ENCODE data around the gene CORO2B. TPM values are rescaled to one million over a fixed set of nuclear protein-coding genes. Genes with fewer than 3 reads are reported as not detected.

The CORO2B gene
- total and polyA plus RNA-seq, 11 donors = 3.0 to 9.1 (median 5.0) TPM

DNA sequence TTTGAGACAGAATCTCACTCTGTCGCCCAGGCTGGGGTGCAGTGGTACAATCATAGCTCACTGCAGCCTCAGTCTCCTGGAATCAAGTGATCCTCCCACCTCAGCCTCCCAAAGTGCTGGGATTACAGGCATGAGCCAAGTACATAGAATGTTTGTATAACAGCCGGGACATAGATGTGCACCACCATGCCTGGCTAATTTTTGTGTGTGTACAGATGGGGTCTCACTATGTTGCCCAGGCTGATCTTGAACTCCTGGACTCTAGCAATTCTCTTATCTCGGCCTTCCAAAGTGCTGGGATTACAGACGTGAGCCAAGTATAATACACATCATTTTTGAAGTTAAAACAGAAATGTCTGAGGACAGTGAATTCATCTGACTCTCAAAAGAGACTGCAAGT is 93.5 kb downstream of the CORO2B start:
- ATAC-seq = no peak
- WGBS, 4 donors = 66 to 84% (median 70%) methylated on average over 4 of the region's 4 CpGs
- Histone ChIP-seq H3K27ac (no peak overlapping the region), H3K27me3 (no peaks in the 10 kb centered on the region), H3K4me3 (no peak overlapping the region), H3K9me3 (no peaks in the 10 kb centered on the region), H3K36me3 (no peaks in the 10 kb centered on the region), H3K4me1 (peaks cover 0 to 34% (median 10%) of the 10 kb centered on the region in 12 donors)
- intact Hi-C loops (cut with DNase I) = loop anchor here in 8 of 10 donors (2.0 to 10.0 kb wide), 9 partner anchors 80 to 367 kb away; partner anchors contain the start of gene CORO2B (in 5 of the 8)
- DNase-seq = no peak
- no peak for TF ChIP-seq POLR2A (IDR thresholded peaks at IDR 0.05)
- TF ChIP-seq, protein P1, sequence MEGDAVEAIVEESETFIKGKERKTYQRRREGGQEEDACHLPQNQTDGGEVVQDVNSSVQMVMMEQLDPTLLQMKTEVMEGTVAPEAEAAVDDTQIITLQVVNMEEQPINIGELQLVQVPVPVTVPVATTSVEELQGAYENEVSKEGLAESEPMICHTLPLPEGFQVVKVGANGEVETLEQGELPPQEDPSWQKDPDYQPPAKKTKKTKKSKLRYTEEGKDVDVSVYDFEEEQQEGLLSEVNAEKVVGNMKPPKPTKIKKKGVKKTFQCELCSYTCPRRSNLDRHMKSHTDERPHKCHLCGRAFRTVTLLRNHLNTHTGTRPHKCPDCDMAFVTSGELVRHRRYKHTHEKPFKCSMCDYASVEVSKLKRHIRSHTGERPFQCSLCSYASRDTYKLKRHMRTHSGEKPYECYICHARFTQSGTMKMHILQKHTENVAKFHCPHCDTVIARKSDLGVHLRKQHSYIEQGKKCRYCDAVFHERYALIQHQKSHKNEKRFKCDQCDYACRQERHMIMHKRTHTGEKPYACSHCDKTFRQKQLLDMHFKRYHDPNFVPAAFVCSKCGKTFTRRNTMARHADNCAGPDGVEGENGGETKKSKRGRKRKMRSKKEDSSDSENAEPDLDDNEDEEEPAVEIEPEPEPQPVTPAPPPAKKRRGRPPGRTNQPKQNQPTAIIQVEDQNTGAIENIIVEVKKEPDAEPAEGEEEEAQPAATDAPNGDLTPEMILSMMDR (IDR thresholded peaks at IDR 0.05) = no peak

DNA sequence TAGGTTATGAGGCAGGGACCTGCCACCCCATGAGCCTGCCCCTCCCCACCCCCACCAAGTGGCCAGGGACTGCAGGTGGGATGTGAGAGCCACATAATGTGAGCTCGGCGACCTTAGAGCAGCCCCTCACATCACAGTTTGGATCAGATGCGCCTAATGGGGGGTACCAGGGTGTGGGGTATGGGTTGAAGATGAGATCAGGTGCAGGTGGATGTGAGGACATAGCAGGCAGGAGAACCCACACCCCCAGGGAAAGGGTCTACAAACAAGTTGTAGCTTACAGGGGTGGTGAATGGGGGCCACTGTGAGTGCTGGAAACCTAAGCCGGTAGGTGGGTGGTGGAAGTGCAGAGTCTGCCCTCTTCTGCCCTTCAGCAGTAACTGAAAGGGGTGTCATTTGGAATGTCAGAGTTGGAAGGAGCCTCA is 94.0 kb downstream of the CORO2B start:
- WGBS, 4 donors = 79 to 85% (median 85%) methylated on average over 2 to 4 of the region's 4 CpGs
- Histone ChIP-seq H3K9me3 (no peaks in the 10 kb centered on the region), H3K27ac (no peak overlapping the region), H3K4me1 (peaks cover 0 to 34% (median 10%) of the 10 kb centered on the region in 12 donors), H3K4me3 (no peak overlapping the region), H3K36me3 (no peaks in the 10 kb centered on the region), H3K27me3 (no peaks in the 10 kb centered on the region)
- intact Hi-C loops (cut with DNase I) = loop anchor here in 8 of 10 donors (2.0 to 10.0 kb wide), 9 partner anchors 80 to 368 kb away; partner anchors contain the start of gene CORO2B (in 5 of the 8)
- TF ChIP-seq, protein P1 (IDR thresholded peaks at IDR 0.05) = peak in 3 of 12 donors; percentile 19 to 32 (median 20)
- TF ChIP-seq POLR2A (IDR thresholded peaks at IDR 0.05) = no peak
- no peak for DNase-seq
- ATAC-seq = no peak

DNA sequence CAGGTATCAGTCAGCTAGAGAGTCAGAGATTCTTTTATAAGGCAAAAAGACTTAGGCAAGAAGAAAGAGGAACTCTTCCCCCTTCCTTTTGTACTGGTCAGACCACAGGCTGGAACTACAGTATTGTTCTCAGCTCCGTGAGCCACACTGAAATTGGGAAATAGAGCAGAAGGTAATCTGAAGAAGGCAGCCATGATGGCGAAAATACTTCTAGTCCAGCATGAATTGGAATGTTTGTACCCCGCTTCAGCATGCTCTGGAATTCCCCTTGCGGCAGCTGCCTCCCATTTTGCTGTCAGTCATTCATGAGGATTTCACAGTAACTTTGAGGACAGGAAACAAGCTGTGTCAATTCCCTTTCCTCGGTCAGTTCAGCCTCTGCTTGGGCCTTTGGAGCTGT is 96.2 kb downstream of the CORO2B start:
- Histone ChIP-seq H3K36me3 (no peaks in the 10 kb centered on the region), H3K4me3 (no peak overlapping the region), H3K4me1 (peaks cover 0 to 28% (median 9%) of the 10 kb centered on the region in 12 donors), H3K27me3 (no peaks in the 10 kb centered on the region), H3K9me3 (no peaks in the 10 kb centered on the region), H3K27ac (no peak overlapping the region)
- intact Hi-C loops (cut with DNase I) = loop anchor here in 9 of 10 donors (1.0 to 10.0 kb wide), 13 partner anchors 77 to 370 kb away; partner anchors contain the start of gene CORO2B (in 7 of the 9)
- no peak for DNase-seq
- peak in 1 of 4 donors; percentile 6 for ATAC-seq
- TF ChIP-seq POLR2A (IDR thresholded peaks at IDR 0.05) = no peak
- TF ChIP-seq, protein P1 (IDR thresholded peaks at IDR 0.05) = no peak
- WGBS, 4 donors = 55 to 65% (median 62%) methylated on average over 5 of the region's 5 CpGs

DNA sequence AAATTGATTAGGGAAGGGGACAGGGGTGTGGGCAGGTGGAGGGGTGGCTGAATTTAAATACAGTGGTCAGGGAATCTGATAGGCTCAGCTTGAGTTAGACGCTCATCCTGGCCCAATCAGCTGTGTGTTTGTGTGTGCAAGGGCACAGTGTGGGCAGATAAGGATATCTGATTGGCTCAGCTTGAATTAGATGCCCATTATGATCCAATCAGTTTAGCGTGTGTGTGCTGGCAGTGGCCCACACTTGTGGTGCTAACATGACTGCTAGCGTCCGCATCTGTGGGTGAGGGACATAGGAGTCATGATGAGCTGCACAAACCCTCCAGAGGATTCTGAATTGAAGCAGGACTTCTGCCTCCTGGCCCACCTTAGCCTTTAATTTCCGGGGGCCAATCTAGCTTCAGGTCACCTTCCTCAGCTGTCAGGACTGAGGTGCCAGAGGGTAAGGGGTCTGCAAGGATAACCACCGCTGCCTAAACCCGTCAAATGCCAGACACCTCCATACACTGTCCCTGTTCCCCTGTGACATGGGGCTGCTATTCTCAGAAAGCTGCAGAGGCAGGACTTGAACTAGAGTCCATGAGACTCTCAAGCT is 97.3 kb downstream of the CORO2B start:
- Histone ChIP-seq H3K36me3 (no peaks in the 10 kb centered on the region), H3K27me3 (no peaks in the 10 kb centered on the region), H3K4me1 (peaks cover 0 to 29% (median 9%) of the 10 kb centered on the region in 12 donors), H3K9me3 (no peaks in the 10 kb centered on the region), H3K4me3 (no peak overlapping the region), H3K27ac (no peak overlapping the region)
- TF ChIP-seq, protein P1 (IDR thresholded peaks at IDR 0.05) = no peak
- no peak for TF ChIP-seq POLR2A (IDR thresholded peaks at IDR 0.05)
- 87 to 91% (median 88%) methylated on average over 5 to 7 of the region's 7 CpGs for WGBS, 4 donors
- DNase-seq (no peak), ATAC-seq (no peak)
- intact Hi-C loops (cut with DNase I) = loop anchor here in 5 of 10 donors (10.0 kb wide), 2 partner anchors 199 to 371 kb away; no protein-coding TSS in a partner anchor
